Effector CD8-positive, alpha-beta T cell (primary cell): ENCODE data around the gene INTS11.

ENCODE experiments used
- DNase-seq: peaks from one replicate; lab custom pipeline; 2025; lab: John Stamatoyannopoulos, UW

INTS11 gene

GRCh38 chr1:1262758-1263157 lies 61.7 kb downstream of the INTS11 start:
- DNase-seq = no peak

- DNase-seq = no peak
Observed at GRCh38 chr1:1262071-1262470, 62.4 kb downstream of the INTS11 start.
